Trophoblast cell (in vitro differentiated cells and primary cell): ENCODE data around the gene PLA2G4B.

ENCODE experiments used
- DNase-seq, 2 donors: peaks; one replicate each; pipeline ENCODE4 v3.0.0-alpha.2; 2016
- H2AFZ ChIP-seq: 2 replicates; pipeline ENCODE4 v1.6.1; 2013; ENCODE audit warnings: low read length, moderate library complexity, mild to moderate bottlenecking; ENCODE audit not compliant: insufficient read depth, poor library complexity
- H2AK5ac ChIP-seq: 2 replicates; pipeline ENCODE4 v1.6.1; 2013; ENCODE audit warnings: mild to moderate bottlenecking, low read length
- H2BK120ac ChIP-seq: 2 replicates; pipeline ENCODE4 v1.6.1; 2013; ENCODE audit warnings: low read length, mild to moderate bottlenecking, moderate library complexity; ENCODE audit not compliant: insufficient read depth, poor library complexity
- H2BK12ac ChIP-seq: 2 replicates; pipeline ENCODE4 v1.6.1; 2013; ENCODE audit warnings: mild to moderate bottlenecking, low read length, moderate library complexity
- H2BK5ac ChIP-seq: 2 replicates; pipeline ENCODE4 v1.6.1; 2013; ENCODE audit warnings: low read length, low read depth, moderate library complexity, mild to moderate bottlenecking; ENCODE audit not compliant: poor library complexity
- H3K14ac ChIP-seq: 2 replicates; pipeline ENCODE4 v1.6.1; 2013; ENCODE audit warnings: mild to moderate bottlenecking, low read length
- H3K18ac ChIP-seq: 2 replicates; pipeline ENCODE4 v1.6.1; 2013; ENCODE audit warnings: mild to moderate bottlenecking, low read length
- H3K23ac ChIP-seq: 2 replicates; pipeline ENCODE4 v1.6.1; 2013; ENCODE audit warnings: low read length
- H3K27ac ChIP-seq: 2 replicates; pipeline ENCODE4 v1.5.1; 2013; ENCODE audit warnings: low read depth, mild to moderate bottlenecking, inconsistent platforms, low read length, moderate library complexity
- H3K27me3 ChIP-seq: 2 replicates; pipeline ENCODE4 v1.6.1; 2013; ENCODE audit warnings: inconsistent platforms, mild to moderate bottlenecking, low read length, moderate library complexity; ENCODE audit not compliant: insufficient read depth
- H3K36me3 ChIP-seq, 2 experiments: 1 replicate in 1 of 2; 2 replicates in 1 of 2; pipeline ENCODE4 v1.6.1; 2013; ENCODE audit warnings: low read length in 2 of 2, mild to moderate bottlenecking in 2 of 2, moderate library complexity in 1 of 2; ENCODE audit not compliant: insufficient read depth in 2 of 2, control insufficient read depth in 1 of 2
- H3K4ac ChIP-seq: 2 replicates; pipeline ENCODE4 v1.6.1; 2013; ENCODE audit warnings: low read depth, mild to moderate bottlenecking, low read length, moderate library complexity
- H3K4me1 ChIP-seq, 2 experiments: 1 replicate in 1 of 2; 2 replicates in 1 of 2; pipeline ENCODE4 v1.6.1; 2013; ENCODE audit warnings: low read length in 2 of 2, mild to moderate bottlenecking in 2 of 2, moderate library complexity in 1 of 2; ENCODE audit not compliant: insufficient read depth in 2 of 2, control insufficient read depth in 1 of 2
- H3K4me2 ChIP-seq: 2 replicates; pipeline ENCODE4 v1.6.1; 2013; ENCODE audit warnings: inconsistent platforms, mild to moderate bottlenecking, low read length, moderate library complexity
- H3K4me3 ChIP-seq: 2 replicates; pipeline ENCODE4 v1.5.1; 2013; ENCODE audit warnings: mild to moderate bottlenecking, low read depth, low read length, inconsistent platforms
- H3K79me1 ChIP-seq: one replicate; pipeline ENCODE4 v1.6.1; 2013; ENCODE audit warnings: low read length
- H3K79me2 ChIP-seq: 2 replicates; pipeline ENCODE4 v1.6.1; 2013; ENCODE audit warnings: low read length, mild to moderate bottlenecking; ENCODE audit not compliant: control insufficient read depth, insufficient read depth, poor library complexity
- H3K9ac ChIP-seq: 2 replicates; pipeline ENCODE4 v1.6.1; 2013; ENCODE audit warnings: mild to moderate bottlenecking, low read length
- H3K9me3 ChIP-seq: 2 replicates; pipeline ENCODE4 v1.6.1; 2013; ENCODE audit warnings: low read depth, mild to moderate bottlenecking, control low read depth, inconsistent platforms, low read length; ENCODE audit not compliant: insufficient read depth
- H4K12ac ChIP-seq: 2 replicates; pipeline ENCODE4 v1.6.1; 2013; ENCODE audit warnings: low read depth, mild to moderate bottlenecking, low read length, moderate library complexity
- H4K8ac ChIP-seq: 2 replicates; pipeline ENCODE4 v1.6.1; 2013; ENCODE audit warnings: low read depth, mild to moderate bottlenecking, low read length, moderate library complexity
- H4K91ac ChIP-seq: one replicate; pipeline ENCODE4 v1.6.1; 2013; ENCODE audit warnings: low read depth, mild to moderate bottlenecking, low read length, moderate library complexity
- WGBS: extraction: QIAGEN DNeasy Blood & Tissue Kit; methylation state at CpG from one replicate; pipeline ENCODE4 v1.1.7; 2013; ENCODE audit warnings: missing lambda C conversion rate; ENCODE audit not compliant: insufficient read length, insufficient coverage; ENCODE audit errors: extremely low coverage; 5-methylcytosine and 5-hydroxymethylcytosine counted together

PLA2G4B gene

GRCh38 chr15:41873711-41874110, 35.1 kb downstream of the PLA2G4B start:
- H3K4me1 ChIP-seq: no peaks in the 10 kb centered on the region
- H2BK120ac ChIP-seq: no peak overlapping the region
- H4K8ac ChIP-seq: no peak overlapping the region
- no peaks in the 10 kb centered on the region for H3K27me3 ChIP-seq
- H2BK5ac ChIP-seq: no peak overlapping the region
- no peak overlapping the region for H2AFZ ChIP-seq
- no peak overlapping the region for H3K9ac ChIP-seq
- H3K9me3 ChIP-seq: peaks cover 2% of the 10 kb centered on the region
- H3K18ac ChIP-seq: no peak overlapping the region
- no peak overlapping the region for H3K27ac ChIP-seq
- no peaks in the 10 kb centered on the region for H3K36me3 ChIP-seq
- no peaks in the 10 kb centered on the region for H3K79me2 ChIP-seq
- H3K4me3 ChIP-seq: no peak overlapping the region
- H3K4ac ChIP-seq: no peak overlapping the region
- H3K4me2 ChIP-seq: no peak overlapping the region
- no peak overlapping the region for H2BK12ac ChIP-seq
- H4K12ac ChIP-seq: no peak overlapping the region
- H3K79me1 ChIP-seq: no peaks in the 10 kb centered on the region
- WGBS: no CpG with 5 or more reads among the region's 8 CpGs
- no peak overlapping the region for H3K14ac ChIP-seq
- H2AK5ac ChIP-seq: no peak overlapping the region
- DNase-seq: no peak
- no peak overlapping the region for H3K23ac ChIP-seq
- H4K91ac ChIP-seq: no peak overlapping the region

- no peak overlapping the region for H3K4me2 ChIP-seq
Observed at GRCh38 chr15:41874736-41875135, 36.1 kb downstream of the PLA2G4B start.

GRCh38 chr15:41876007-41876406, 37.4 kb downstream of the PLA2G4B start:
- Histone ChIP-seq H3K4me1 (no peaks in the 10 kb centered on the region), H2AK5ac (no peak overlapping the region), H3K27me3 (peaks cover 7% of the 10 kb centered on the region), H3K23ac (no peak overlapping the region), H3K4me2 (no peak overlapping the region), H3K14ac (no peak overlapping the region), H4K91ac (no peak overlapping the region), H4K8ac (no peak overlapping the region), H3K9me3 (peaks cover 2% of the 10 kb centered on the region), H3K4ac (no peak overlapping the region), H2BK5ac (no peak overlapping the region), H4K12ac (no peak overlapping the region), H3K79me2 (no peaks in the 10 kb centered on the region), H3K4me3 (no peak overlapping the region), H2AFZ (no peak overlapping the region), H3K36me3 (no peaks in the 10 kb centered on the region), H2BK120ac (no peak overlapping the region), H3K9ac (no peak overlapping the region), H2BK12ac (no peak overlapping the region), H3K27ac (no peak overlapping the region), H3K79me1 (no peaks in the 10 kb centered on the region), H3K18ac (no peak overlapping the region)
- WGBS: no CpG with 5 or more reads among the region's 13 CpGs
- DNase-seq: no peak

More at GRCh38 chr15:41874736-41875135, 36.1 kb downstream of the PLA2G4B start:
- Histone ChIP-seq H2AK5ac (no peak overlapping the region), H4K12ac (no peak overlapping the region), H3K27ac (no peak overlapping the region), H3K14ac (no peak overlapping the region), H3K79me2 (no peaks in the 10 kb centered on the region), H3K27me3 (no peaks in the 10 kb centered on the region), H2AFZ (no peak overlapping the region), H2BK12ac (no peak overlapping the region), H3K9me3 (peaks cover 2% of the 10 kb centered on the region), H3K79me1 (no peaks in the 10 kb centered on the region), H2BK5ac (no peak overlapping the region), H4K8ac (no peak overlapping the region), H3K4ac (no peak overlapping the region), H3K4me3 (no peak overlapping the region), H2BK120ac (no peak overlapping the region), H3K36me3 (no peaks in the 10 kb centered on the region), H3K4me1 (no peaks in the 10 kb centered on the region), H3K23ac (no peak overlapping the region), H3K9ac (no peak overlapping the region), H3K18ac (no peak overlapping the region), H4K91ac (no peak overlapping the region)
- DNase-seq: no peak
- no CpG with 5 or more reads among the region's 12 CpGs for WGBS

- no peaks in the 10 kb centered on the region for H3K79me2 ChIP-seq
- WGBS: no CpG with 5 or more reads among the region's 12 CpGs
Observed at GRCh38 chr15:41876689-41877088, 38.0 kb downstream of the PLA2G4B start.

More at GRCh38 chr15:41876689-41877088, 38.0 kb downstream of the PLA2G4B start:
- no peak overlapping the region for H3K4ac ChIP-seq
- H2BK5ac ChIP-seq: no peak overlapping the region
- H2AFZ ChIP-seq: no peak overlapping the region
- H3K4me2 ChIP-seq: no peak overlapping the region
- no peak overlapping the region for H3K4me3 ChIP-seq
- H2BK120ac ChIP-seq: no peak overlapping the region
- H3K79me1 ChIP-seq: no peaks in the 10 kb centered on the region
- peaks cover 14% of the 10 kb centered on the region for H3K27me3 ChIP-seq
- H3K27ac ChIP-seq: no peak overlapping the region
- no peaks in the 10 kb centered on the region for H3K36me3 ChIP-seq
- H3K9me3 ChIP-seq: no peaks in the 10 kb centered on the region
- no peak overlapping the region for H3K18ac ChIP-seq
- no peak overlapping the region for H4K12ac ChIP-seq
- H4K91ac ChIP-seq: no peak overlapping the region
- peaks cover 0 to 2% of the 10 kb centered on the region in 2 experiments for H3K4me1 ChIP-seq
- no peak for DNase-seq
- no peak overlapping the region for H2AK5ac ChIP-seq
- H4K8ac ChIP-seq: no peak overlapping the region
- no peak overlapping the region for H3K14ac ChIP-seq
- no peak overlapping the region for H2BK12ac ChIP-seq
- H3K23ac ChIP-seq: no peak overlapping the region
- no peak overlapping the region for H3K9ac ChIP-seq
